ENCODE data around the gene SLC9A4. TPM values are rescaled to one million over a fixed set of nuclear protein-coding genes. Genes with fewer than 3 reads are reported as not detected.

SLC9A4 gene
- total RNA-seq, 4 donors from 2014 or later, result 0.24 to 1.3 (median 0.36) TPM; not detected in 1

DNA sequence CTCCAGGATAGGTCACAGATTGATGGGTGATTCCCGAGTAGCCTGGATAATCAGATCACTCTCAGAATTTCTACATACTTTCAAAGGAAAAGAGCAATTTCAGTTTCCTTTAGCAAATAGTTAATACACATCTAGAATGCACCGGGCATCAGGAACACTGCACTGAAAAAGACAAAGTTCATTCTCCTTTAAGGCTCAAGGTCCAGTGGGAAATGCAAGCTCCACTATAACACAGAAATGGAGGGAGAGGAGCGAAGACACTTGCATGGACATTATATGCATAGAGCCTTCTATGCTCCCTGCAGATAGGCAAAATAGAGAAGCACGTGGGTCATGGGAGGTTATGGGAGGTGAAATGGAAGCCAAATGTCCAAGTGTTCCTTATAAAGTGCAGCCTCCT is 49.1 kb downstream of the SLC9A4 start:
- Histone ChIP-seq H3K4me1 (no peaks in the 10 kb centered on the region), H3K27ac (no peak overlapping the region), H3K9me3 (no peaks in the 10 kb centered on the region), H3K27me3 (no peaks in the 10 kb centered on the region), H3K36me3 (no peaks in the 10 kb centered on the region), H3K4me3 (no peak overlapping the region)
- DNase-seq (ENCODE audit: low spot score in 2 of 2), result no peak
- TF ChIP-seq POLR2AphosphoS5 (IDR thresholded peaks at IDR 0.05) (no peak), POLR2A (IDR thresholded peaks at IDR 0.05) (no peak), EP300 (IDR thresholded peaks at IDR 0.05) (no peak)
- TF ChIP-seq, protein P1, sequence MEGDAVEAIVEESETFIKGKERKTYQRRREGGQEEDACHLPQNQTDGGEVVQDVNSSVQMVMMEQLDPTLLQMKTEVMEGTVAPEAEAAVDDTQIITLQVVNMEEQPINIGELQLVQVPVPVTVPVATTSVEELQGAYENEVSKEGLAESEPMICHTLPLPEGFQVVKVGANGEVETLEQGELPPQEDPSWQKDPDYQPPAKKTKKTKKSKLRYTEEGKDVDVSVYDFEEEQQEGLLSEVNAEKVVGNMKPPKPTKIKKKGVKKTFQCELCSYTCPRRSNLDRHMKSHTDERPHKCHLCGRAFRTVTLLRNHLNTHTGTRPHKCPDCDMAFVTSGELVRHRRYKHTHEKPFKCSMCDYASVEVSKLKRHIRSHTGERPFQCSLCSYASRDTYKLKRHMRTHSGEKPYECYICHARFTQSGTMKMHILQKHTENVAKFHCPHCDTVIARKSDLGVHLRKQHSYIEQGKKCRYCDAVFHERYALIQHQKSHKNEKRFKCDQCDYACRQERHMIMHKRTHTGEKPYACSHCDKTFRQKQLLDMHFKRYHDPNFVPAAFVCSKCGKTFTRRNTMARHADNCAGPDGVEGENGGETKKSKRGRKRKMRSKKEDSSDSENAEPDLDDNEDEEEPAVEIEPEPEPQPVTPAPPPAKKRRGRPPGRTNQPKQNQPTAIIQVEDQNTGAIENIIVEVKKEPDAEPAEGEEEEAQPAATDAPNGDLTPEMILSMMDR (IDR thresholded peaks at IDR 0.05), result no peak
- WGBS, result 84% methylated on average over 4 of the region's 4 CpGs

- Histone ChIP-seq H3K4me3 (no peak overlapping the region), H3K27ac (no peak overlapping the region), H3K9me3 (no peaks in the 10 kb centered on the region), H3K36me3 (no peaks in the 10 kb centered on the region), H3K27me3 (no peaks in the 10 kb centered on the region), H3K4me1 (no peaks in the 10 kb centered on the region)
- no peak for TF ChIP-seq POLR2A (IDR thresholded peaks at IDR 0.05)
- no peak for TF ChIP-seq EP300 (IDR thresholded peaks at IDR 0.05)
- TF ChIP-seq POLR2AphosphoS5 (IDR thresholded peaks at IDR 0.05), result no peak
- TF ChIP-seq, protein P1 (IDR thresholded peaks at IDR 0.05), result no peak
- 95% methylated on average over 3 of the region's 3 CpGs for WGBS
- DNase-seq (ENCODE audit: low spot score in 2 of 2), result no peak
Measured at GRCh38 chr2:102522890-102523289, 49.9 kb downstream of the SLC9A4 start.

GRCh38 chr2:102523651-102524050 is 50.6 kb downstream of the SLC9A4 start:
- H3K27ac ChIP-seq, result no peak overlapping the region
- no peaks in the 10 kb centered on the region for H3K9me3 ChIP-seq
- H3K27me3 ChIP-seq, result no peaks in the 10 kb centered on the region
- H3K4me3 ChIP-seq, result no peak overlapping the region
- no peaks in the 10 kb centered on the region for H3K4me1 ChIP-seq
- no peak for DNase-seq (ENCODE audit: low spot score in 2 of 2)
- no peaks in the 10 kb centered on the region for H3K36me3 ChIP-seq
- 58% methylated on average over 3 of the region's 3 CpGs for WGBS
- TF ChIP-seq POLR2AphosphoS5 (IDR thresholded peaks at IDR 0.05), result no peak

GRCh38 chr2:102527086-102527485 is 54.1 kb downstream of the SLC9A4 start:
- Histone ChIP-seq H3K4me3 (no peak overlapping the region), H3K27me3 (peaks cover 2% of the 10 kb centered on the region), H3K27ac (no peak overlapping the region), H3K4me1 (no peaks in the 10 kb centered on the region), H3K36me3 (no peaks in the 10 kb centered on the region), H3K9me3 (no peaks in the 10 kb centered on the region)
- no peak for DNase-seq (ENCODE audit: low spot score in 2 of 2)
- TF ChIP-seq POLR2AphosphoS5 (IDR thresholded peaks at IDR 0.05) (no peak), EP300 (IDR thresholded peaks at IDR 0.05) (no peak), POLR2A (IDR thresholded peaks at IDR 0.05) (no peak)
- TF ChIP-seq, protein P1 (IDR thresholded peaks at IDR 0.05), result no peak

DNA sequence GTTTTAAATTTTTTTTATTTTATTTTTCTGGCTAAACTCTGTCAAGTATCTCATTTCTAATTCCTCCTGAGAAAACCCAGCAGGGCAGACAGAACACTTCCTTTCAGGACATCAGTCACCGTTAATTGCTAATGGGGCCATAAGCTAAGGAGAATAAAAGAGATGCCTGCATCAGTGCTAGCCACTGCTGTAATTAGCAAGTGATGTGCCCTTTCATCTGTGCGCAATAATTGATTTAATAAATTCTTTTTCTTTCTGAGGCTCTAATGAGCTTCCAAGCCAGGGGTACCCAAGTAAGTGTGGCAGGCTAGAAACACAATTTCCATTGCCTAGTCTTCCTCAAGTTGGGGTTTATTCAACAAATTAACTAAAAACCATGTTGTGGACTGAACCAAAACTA is 65.5 kb downstream of the SLC9A4 start:
- Histone ChIP-seq H3K27me3 (no peaks in the 10 kb centered on the region), H3K4me1 (no peaks in the 10 kb centered on the region), H3K36me3 (no peaks in the 10 kb centered on the region), H3K9me3 (no peaks in the 10 kb centered on the region), H3K27ac (no peak overlapping the region), H3K4me3 (no peak overlapping the region)
- TF ChIP-seq POLR2AphosphoS5 (IDR thresholded peaks at IDR 0.05) (no peak), POLR2A (IDR thresholded peaks at IDR 0.05) (no peak), EP300 (IDR thresholded peaks at IDR 0.05) (no peak)
- TF ChIP-seq, protein P1 (IDR thresholded peaks at IDR 0.05), result no peak
- 37% methylated on average over 2 of the region's 2 CpGs for WGBS
- DNase-seq (ENCODE audit: low spot score in 2 of 2), result no peak

DNA sequence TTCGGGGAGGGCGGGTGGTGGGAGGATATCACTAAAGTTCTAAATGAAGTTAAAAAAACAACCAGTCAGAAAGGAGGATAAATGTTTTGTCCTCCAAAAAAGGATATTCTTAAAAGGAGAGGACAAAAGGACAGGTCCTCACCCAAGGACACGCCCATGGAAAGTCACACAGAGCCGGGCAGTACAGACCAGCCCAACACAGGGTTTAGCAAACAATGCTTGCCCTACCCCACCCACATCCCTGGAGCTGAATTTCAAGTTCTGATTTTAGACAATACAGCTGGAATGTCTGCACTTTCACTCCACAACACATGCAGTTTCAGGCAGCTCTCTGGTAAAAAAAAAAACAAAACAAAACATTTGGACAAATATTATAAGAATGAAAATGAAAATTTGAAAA is 67.9 kb downstream of the SLC9A4 start:
- H3K4me1 ChIP-seq, result no peaks in the 10 kb centered on the region
- H3K9me3 ChIP-seq, result no peaks in the 10 kb centered on the region
- no peak for DNase-seq (ENCODE audit: low spot score in 2 of 2)
- 58% methylated on average over 3 of the region's 4 CpGs for WGBS
- peaks cover 3% of the 10 kb centered on the region for H3K27me3 ChIP-seq
- no peak overlapping the region for H3K27ac ChIP-seq
- no peak for TF ChIP-seq POLR2A (IDR thresholded peaks at IDR 0.05)
- no peak for TF ChIP-seq EP300 (IDR thresholded peaks at IDR 0.05)
- TF ChIP-seq POLR2AphosphoS5 (IDR thresholded peaks at IDR 0.05), result no peak
- TF ChIP-seq, protein P1 (IDR thresholded peaks at IDR 0.05), result no peak
- H3K36me3 ChIP-seq, result no peaks in the 10 kb centered on the region
- no peak overlapping the region for H3K4me3 ChIP-seq
